Measurements from ENCODE around the gene GLRB.
"Not testable (repeated sequence)": the region's sequence is repeated elsewhere in the genome, so short reads cannot be mapped to it uniquely, and the experiment has no call there.

The GLRB gene

GRCh38 chr4:157141976-157142375 lies 66.0 kb downstream of the GLRB start:
- DNase-seq, result no peak

- no peak for DNase-seq
Observed at GRCh38 chr4:157143369-157143768, 67.4 kb downstream of the GLRB start.

GRCh38 chr4:157151711-157152110 lies 75.8 kb downstream of the GLRB start:
- DNase-seq, result no peak

- no peak for DNase-seq
Observed at GRCh38 chr4:157165935-157166610, 90.1 kb downstream of the GLRB start.

GRCh38 chr4:157170321-157170720 lies 94.4 kb downstream of the GLRB start:
- no peak for DNase-seq

- no peak for DNase-seq
Observed at GRCh38 chr4:157172011-157172410, 96.1 kb downstream of the GLRB start.

- not testable (repeated sequence) for DNase-seq
Observed at GRCh38 chr4:157180268-157180667, 104.3 kb downstream of the GLRB start.

- no peak for DNase-seq
Observed at GRCh38 chr4:157184300-157184699, 108.3 kb downstream of the GLRB start.

GRCh38 chr4:157185363-157185762 lies 109.4 kb downstream of the GLRB start:
- DNase-seq, result no peak

- no peak for DNase-seq
Observed at GRCh38 chr4:157195374-157195773, 119.4 kb downstream of the GLRB start.

- DNase-seq, result no peak
Observed at GRCh38 chr4:157196046-157196445, 120.1 kb downstream of the GLRB start.

GRCh38 chr4:157204634-157205244 lies 128.8 kb downstream of the GLRB start:
- DNase-seq, result no peak

- peak; percentile 51 for DNase-seq
Observed at GRCh38 chr4:157217708-157218107, 141.8 kb downstream of the GLRB start.

- no peak for DNase-seq
Observed at GRCh38 chr4:157219711-157220370, 143.9 kb downstream of the GLRB start.

GRCh38 chr4:157220371-157220881 lies 144.5 kb downstream of the GLRB start, which contains the start of gene GRIA2:
GRIA2 (plus strand) TSS chr4:157220728; CDS start chr4:157221043, 315 bp downstream.
- DNase-seq, result peak; percentile 91

GRCh38 chr4:157221426-157221894 lies 145.5 kb downstream of the GLRB start:
- DNase-seq, result peak; percentile 68

Measured in midbrain (tissue), 1 donor.